Stimulated activated CD4-positive, alpha-beta T cell treated with anti-CD3 and anti-CD28 coated beads, Interleukin-12 subunit alpha, Interleukin-12 subunit beta, amount 100 ng/mL, for 24 hours (primary cell): ENCODE measurements around the gene TCL1A.
"Not testable (repeated sequence)": the region's sequence is repeated elsewhere in the genome, so short reads cannot be mapped to it uniquely, and the experiment has no call there.

Experiments used
- DNase-seq, 2 experiments: peaks; one replicate each; pipeline ENCODE4 v3.0.0-alpha.2; 2020; ENCODE audit warnings: low read depth in 2 of 2

Gene TCL1A, protein sequence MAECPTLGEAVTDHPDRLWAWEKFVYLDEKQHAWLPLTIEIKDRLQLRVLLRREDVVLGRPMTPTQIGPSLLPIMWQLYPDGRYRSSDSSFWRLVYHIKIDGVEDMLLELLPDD

DNA sequence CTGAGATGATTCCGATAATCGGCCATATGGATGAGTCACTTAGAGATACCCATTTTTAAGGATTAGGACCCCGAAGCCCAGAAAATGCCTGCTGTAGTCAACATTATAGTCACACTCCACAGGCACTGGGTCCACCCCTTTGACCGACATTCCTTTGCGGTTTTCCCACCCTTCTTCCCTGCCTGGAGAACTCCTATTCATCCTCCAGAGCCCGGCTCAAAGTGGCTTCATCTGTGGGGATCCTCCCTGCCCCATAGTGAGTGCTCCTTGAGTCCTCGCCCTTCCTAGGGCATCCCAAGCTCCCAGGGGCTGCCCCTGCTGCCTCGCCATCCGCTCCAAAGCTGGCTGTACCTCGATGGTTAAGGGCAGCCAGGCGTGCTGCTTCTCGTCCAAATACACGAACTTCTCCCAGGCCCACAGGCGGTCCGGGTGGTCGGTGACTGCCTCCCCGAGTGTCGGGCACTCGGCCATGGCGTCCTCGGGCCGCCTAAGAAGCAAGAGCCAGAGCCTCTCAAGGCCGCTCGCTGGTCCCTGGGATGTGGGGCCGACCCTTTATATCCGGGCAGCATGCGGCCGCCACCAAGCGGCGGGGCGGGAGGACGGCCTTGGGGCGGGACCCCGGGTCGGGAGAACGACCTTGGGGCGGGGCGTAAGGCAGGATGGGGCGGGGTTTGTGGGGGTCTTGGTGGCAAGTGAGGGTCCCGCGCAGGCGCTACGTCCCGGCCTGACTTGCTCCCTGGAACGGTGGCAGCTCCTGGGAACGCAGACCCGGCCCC lies at the start of gene TCL1A:
TCL1A (minus strand) TSS at position 530 of the 776 bp plus-strand sequence; CDS start at position 471, 59 bp downstream.
- DNase-seq, result no peak

DNA sequence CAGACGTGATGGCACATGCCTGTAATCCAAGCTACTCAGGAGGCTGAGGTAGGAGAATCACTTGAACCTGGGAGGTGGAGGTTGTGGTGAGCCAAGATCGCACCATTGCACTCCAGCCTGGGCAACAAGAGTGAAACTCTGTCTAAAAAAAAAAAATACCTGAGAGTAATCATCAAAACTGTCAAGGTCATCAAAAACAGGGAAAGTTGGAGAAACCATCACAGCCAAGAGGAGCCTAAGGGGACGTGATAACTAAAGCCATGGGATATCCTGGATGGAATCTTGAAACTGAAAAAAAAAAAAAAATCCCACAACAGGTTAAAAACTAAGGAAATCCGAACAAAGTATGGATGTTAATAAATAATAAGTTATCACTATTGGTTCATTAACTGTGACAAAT lies 49.1 kb upstream of the TCL1A start:
- not testable (repeated sequence) for DNase-seq

DNA sequence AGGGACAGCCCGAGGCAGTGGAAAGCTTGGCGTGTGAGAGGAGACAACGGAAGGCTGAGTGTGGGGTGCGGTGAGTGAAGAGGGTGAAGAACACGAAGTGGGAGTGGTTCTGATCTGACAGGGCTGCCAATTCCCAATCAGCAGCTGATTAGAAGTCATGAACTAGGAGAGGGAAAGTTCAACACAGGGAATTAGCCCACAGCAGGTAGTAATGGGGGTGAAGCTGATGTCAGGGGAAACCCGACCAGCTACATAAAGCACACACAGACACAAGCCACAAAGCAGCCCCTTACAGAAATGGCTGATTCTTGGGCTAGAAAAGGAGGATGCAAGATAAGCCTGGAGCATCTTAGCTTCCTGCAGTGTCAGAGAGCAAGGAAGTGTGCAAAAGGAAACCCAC lies 47.5 kb upstream of the TCL1A start:
- no peak for DNase-seq

DNA sequence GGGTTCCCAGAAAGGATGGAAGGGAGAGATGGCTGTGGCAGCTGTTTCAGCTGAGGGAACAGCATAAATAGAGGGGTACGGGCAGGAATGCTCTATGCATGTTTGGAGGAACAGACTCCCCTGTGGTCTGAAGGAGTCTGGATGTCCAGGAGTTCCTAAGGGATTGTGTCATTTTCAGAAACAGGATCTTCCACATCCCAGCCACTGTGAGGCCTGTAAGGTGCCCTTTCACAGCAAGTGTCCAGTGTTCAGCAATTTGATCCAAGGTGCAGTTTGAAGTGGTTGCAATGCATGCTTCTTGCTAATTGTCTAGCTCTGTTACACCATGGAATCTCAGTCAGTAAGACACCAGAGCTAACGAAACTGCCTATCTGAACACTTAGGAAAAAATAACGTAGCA lies 46.7 kb upstream of the TCL1A start:
- no peak for DNase-seq

DNA sequence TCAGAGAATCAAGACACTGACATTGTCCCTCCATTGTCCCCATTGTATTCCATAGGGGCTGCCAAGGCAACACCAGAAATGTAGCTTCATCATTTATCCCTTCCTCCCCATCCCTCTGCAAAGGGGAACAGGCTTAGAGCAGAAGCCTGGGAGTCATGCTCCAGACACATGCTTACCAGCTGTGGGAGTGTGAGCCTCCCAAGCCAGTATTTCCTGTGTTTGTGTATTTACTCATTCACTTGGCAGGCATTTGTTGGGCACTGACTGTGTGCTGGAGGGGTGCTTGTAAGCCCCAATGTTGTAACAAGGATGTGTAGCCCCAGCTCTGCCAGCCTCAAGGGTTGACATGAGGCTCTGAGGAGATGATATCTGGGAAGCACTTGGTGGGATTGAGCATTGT lies 46.0 kb upstream of the TCL1A start:
- DNase-seq, result no peak

DNA sequence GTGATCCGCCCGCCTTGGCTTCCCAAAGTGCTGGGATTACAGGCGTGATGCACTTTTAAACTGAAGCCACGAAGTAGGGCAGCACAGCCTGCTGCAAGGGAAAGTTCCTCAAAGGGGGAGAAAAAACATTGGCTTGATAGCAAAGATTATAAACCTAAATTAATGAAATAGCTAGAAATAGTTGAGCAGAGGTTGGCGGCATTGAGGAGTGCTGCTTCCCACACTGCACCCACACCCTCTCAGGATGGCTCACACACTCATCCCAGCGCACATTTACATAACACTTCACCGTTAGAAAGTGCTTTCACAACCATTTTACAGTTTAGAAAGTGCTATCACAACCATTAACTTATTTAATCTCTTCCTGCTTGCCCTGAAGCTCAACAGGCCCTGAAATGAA lies 44.4 kb upstream of the TCL1A start:
- no peak for DNase-seq

DNA sequence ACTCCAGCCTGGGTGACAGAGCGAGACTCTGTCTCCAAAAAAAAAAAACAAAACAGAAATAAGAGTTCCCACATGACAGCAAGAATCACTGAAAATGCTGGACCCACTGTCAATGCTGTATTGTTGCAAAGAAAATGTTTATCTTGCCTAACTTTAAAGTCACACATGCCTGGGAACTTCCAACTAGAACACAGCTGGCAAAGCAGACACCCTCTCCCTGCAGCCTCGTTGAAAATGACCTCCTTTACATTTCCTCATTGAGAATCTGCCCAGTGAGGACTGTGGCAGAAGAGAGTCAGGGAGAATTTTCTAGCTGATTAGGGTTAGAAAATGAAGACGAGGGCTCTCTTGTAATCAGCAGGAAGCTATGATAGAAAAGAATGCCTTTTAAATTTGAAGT lies 42.8 kb upstream of the TCL1A start:
- DNase-seq, result no peak

DNA sequence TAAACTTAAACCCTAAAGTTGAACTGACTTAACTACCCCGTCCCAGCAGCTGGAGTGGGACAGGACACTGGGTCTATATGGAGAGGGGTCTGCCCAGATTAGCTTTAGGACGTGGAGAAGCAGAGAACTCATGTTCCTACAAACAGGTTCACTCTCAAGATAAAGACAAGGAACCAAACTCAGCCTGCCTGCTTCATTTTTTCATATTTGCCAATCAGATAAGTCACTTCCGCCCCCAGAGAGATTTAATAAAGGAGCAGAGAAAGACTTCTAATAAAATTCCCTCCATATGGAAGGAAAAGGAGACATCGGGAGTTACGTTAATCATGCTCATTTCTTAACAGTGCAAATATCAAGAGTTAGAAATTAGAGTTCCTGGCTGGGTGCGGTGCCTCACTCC lies 42.2 kb upstream of the TCL1A start:
- no peak for DNase-seq

DNA sequence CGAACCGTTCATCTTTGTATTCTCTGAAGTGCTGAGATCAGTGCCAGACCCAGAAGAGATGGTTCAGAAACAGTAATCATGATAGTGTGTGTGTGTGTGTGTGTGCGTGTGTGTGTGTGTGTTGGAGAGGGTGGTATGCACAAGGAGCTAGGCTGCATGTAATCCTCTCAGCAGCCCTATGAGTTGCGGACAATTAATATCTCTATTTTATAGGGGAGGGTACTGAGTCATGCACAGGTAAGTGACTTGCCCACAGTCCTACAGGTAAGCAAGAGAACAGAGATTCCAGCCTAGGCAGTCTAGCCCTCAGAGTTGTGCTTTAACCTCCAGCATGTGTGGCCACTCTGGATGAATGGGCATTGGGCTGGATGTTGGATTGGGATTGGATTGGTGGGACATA lies 27.9 kb upstream of the TCL1A start:
- DNase-seq, result no peak

DNA sequence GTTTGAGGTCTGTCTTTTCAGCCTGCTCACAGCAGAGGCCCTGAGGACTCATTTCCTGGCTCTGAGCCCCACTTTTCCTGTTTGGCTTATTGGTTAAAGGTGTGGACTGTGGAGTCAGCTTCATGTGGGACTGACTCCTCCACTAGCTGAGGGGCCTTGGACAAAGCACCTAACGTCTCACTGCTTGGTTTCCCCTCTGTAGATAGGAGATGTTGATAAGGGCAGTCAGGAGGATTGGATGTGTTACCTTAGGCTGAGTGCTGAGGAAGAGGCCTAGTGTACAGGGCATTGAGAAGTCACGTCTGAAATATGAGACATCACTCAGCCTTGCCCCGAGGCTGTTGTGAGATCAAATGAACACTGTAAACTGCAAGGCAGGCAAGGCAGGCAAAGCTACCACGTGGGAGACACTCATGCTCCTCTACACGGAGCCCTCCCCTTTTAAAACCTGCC lies 27.1 kb upstream of the TCL1A start:
- DNase-seq, result no peak

DNA sequence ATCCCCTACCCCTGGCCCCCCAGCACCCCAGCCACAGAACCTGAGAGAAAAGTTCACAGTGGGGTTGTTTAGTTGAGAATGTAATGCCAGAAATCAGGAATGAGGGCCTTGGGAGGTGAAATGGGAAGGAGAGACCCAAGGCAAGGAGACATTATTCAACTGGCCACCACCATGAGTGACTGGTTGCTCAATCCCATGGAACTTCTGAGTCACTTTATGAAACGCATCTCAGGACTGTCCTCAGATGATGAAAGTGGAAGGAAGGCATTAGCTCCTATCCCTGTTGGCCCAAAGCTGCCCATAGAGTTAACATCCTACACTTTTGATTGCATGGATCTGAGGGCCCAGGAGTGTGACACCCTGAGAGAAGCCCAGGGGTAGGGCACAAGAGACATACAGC lies 25.4 kb upstream of the TCL1A start:
- DNase-seq, result no peak

DNA sequence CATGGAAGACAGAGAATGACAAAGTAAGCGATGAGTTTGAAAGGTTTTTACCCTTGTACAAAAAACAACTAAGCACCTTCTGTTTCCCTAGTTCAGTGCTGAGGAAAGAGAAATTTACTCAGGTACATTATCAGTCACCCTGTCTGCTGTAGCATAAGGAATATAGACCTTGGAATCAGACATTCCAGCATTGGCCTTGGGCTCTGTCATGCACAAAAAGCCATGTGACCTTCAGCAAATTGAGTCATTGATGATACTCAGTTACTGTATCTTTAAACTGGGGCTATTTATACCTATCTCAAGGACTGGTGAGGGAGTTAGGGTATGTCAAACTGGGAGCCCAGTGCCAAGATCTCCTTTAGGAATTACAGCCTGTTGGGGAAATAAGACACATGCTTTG lies 19.3 kb upstream of the TCL1A start:
- no peak for DNase-seq

DNA sequence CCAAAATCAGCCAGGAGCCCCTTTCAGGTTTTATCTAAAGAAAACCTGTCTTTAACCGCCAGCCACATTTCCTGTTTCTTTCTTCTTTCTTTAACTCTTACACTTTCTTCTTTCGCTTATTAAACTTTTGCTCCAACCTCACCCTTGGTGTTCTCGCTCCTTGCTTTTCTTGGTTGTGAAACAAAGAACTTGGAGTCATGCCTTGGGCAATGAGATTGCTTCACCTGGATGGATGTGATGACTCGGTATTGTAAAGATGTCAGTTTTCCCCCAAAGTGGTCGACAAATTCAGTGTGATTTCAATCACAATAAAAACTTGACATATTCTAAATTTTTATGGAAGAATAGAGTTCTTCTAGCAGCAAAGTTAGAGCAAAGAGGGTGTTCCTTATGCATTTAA lies 16.2 kb upstream of the TCL1A start:
- DNase-seq, result no peak

DNA sequence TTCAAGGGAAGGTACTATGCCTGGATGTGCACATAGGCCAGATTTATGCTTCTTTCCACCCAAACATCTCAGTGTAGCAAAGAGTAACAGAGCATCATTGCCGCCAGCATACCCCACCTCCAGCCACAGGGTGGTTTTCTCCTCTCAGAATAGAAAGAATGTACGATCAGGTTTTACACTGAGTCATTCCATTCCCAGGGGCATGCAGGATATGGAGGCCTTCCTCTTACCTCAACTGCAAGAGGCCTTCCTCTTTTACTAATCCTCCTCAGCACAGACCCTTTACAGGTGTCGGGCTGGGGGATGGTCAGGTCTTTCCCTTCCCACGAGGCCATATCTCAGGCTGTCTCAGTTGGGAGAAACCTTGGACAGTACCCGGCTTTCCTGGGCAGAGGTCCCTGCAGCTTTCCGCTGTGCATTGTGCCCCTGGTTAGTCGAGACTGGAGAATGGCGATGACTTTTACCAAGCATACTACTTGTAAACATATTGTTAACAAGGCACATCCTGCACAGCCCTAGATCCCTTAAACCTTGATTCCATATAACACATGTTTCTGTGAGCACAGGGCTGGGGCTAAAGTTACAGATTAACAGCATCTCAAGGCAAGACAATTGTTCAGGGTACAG lies 15.6 kb upstream of the TCL1A start:
- not testable (repeated sequence) for DNase-seq

DNA sequence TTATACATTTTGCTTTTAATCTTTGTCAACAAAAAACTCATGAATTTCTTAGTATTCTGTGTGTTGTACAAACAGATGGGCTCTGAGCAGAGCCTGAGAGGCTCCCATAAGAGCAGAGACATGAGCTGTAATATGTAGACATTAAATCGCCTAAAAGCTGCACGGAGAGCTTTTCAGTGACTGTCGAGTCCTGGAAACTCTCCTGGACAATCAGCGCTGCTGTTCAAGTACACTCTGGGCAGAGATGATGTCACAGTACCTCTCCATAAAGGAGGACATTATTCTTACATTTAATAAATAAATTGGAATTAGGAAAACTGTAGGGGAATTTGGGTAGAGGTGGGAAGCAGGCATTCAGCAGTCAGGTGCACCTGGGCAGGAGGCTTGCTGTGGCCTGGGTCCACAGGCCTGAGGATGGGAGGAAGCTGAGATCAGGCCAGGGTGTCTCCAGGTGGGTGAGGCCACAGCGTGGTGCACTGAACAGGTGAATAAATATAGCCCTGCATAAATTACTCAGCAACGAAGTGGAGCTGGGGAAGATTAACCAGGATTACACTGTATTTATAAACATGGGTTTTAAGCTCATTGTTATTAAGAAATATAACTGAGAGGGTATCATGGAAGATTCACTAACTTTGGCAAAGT lies 13.3 kb upstream of the TCL1A start:
- DNase-seq, result no peak

DNA sequence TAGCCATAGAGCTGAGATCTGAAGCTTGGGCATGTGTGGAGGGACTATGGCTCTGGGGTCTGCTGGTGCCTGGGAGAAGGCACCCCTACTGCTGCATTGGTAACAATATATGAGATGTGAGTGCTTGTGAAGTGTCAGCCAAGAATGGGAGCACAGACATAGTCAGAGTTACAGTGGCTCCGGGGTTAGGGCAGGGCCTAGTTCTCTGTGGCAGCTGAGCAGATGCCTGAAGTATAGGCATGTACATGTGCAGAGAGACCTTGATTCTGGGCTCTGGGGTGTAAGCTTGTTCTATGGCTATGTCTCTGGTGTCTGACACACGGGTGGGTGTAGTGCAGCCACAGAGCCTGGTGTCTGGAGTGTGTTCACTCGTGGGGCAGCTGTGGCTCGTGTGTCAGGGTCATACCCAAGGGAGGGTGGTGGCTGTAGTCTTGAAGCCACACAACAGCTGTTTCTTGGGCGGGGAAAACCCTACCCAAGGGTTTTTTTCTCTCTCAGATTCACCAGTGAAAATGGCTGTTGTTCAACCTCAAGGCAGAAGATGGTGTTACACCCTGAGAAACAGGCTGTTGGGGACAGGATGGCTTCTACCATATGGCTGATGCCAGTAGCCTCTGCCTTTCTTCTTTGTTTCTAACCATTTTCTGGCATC lies 11.9 kb upstream of the TCL1A start:
- DNase-seq, result no peak

DNA sequence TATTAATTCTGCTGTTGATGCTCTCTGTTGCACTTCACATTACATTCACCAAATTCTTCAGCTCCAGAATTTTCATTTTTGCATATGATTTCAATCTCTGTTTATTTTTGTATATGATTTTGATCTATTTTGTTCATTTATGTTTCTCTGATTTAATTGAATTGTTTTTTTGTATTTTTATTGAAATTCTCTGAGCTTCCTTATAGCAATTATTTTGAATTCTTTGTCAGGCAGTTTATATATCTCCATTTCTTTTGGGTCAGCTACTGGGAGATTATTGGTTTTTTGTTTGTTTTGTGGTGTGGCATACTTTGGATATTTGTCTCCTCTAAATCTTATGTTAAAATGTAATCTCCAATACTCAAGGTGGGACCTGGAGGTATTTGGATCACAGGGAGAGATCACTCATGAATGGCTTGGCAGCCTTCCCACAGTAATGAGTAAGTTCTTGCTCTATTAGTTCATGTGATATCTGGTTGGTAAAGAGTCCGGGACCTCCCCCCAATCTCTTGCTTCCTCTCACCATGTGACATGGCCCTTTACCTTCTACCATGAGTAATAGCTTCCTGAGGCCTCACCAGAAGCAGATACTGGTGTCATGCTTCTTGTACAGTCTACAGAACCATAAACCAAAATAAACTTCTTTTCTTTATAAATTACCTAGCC lies 8.7 kb upstream of the TCL1A start:
- no peak for DNase-seq

DNA sequence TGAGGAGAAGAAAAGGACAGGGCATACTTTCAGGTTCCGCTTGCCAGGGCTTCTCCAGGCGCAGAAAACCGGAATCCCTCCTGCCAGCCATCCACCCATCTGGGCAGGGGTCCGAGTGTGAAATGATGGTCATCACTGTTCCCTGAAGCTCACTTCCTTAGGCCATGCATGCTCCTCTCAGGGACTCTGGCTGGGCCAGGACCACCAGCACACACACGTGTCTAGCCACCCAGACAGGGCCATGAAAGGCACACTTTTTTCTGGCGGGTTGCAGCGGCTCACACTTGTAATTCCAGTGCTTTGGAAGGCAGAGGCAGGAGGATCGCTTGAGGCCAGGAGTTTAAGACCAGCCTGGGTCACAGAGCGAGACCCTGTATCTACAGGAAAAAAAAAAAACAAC lies 1.5 kb downstream of the TCL1A start:
- DNase-seq, result no peak

DNA sequence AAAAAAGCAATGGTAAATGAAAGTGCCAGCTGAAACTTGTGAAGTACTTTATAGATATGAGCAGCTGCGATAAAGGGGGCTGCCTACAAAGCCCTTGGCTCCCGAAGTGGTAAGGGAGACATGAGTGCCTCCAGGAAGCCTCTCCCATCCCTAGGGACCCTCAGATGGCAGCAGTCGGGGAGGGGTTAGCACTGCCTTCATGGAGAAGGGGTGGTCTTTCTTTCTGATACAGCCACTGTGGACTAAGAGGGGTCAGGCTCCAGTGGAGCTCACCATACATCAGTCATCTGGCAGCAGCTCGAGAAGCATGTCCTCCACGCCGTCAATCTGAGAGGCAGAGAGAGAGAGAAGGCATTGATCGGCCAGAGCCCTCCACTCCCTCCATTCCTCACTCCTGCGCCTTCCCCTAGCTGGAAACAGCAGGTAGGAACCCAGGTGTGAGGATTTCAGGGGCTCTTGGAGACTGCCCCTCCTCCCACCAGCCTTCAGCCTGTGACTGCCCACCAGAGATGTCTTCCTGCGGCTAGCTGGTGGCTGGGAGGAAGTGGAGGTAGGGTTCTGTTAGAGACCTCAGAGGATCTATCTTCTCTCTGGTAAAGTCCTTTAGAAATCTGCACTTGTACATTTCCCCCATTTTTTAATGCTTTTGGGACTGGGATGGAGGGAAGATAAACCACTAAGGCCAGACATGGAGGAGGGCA lies 2.3 kb downstream of the TCL1A start:
- DNase-seq, result no peak

DNA sequence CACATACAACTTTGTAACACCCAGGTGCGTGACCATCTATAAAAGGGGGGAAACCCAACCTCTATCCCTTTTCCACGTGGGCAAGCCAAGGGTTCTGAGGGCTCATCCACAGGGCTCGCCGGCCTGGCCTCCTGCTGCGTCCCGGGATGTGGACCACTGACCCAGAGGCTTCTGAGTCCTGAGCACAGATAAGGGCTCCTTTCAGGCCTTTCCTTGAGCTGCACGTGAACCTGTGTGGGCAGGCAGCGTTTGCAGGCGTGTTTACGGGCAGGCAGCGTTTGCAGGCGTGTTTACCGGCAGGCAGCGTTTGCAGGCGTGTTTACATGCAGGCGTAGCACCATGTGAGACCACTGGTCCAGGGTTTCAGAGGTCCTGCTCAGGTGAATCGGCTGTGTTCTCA lies 3.8 kb downstream of the TCL1A start:
- no peak for DNase-seq

DNA sequence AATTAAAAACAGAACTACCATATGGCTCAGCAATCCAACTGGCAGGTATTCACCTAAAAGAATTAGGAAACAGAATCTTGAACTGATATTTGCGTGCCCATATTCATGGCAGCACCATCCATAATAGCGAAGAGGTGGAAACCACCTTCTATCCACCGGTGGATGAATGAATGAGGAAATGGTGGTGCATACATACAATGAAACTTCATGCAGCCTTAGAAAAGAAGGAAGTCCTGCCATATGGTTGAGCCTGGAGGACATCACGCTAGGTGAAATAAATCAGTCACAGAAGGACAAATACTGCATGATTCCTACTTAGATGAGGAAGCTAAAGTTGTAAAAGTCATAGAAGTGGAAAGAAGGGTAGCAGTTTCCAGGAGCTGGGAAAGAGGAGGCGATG lies 6.6 kb downstream of the TCL1A start:
- DNase-seq, result no peak
